Common myeloid progenitor, CD34-positive (primary cell): Measurements from ENCODE around the gene TMEM132A.

Source experiments
- CTCF ChIA-PET: fragments of 350-600 bp; sonication (Branson Sonifier 250); formaldehyde crosslinking; loops from one replicate; lab custom pipeline; 2021; ENCODE audit warnings: antibody characterized with exemption; lab: Charles Lee
- POLR2A ChIA-PET: fragments of 350-600 bp; sonication (Branson Sonifier 250); formaldehyde crosslinking; loops from one replicate; lab custom pipeline; 2021; ENCODE audit warnings: antibody characterized with exemption; lab: Charles Lee
- DNase-seq, 3 donors: peaks; one replicate each; pipeline versions ENCODE4 v3.0.0 to v3.0.0-alpha.2; 2013
- H3K27ac ChIP-seq, 2 experiments: 1 replicate in 1 of 2; 2 replicates in 1 of 2; pipeline ENCODE4 v1.7.0; 2013; ENCODE audit warnings: inconsistent platforms in 2 of 2, low read length in 2 of 2, mild to moderate bottlenecking in 2 of 2, low read depth in 1 of 2, moderate library complexity in 1 of 2; ENCODE audit not compliant: severe bottlenecking in 2 of 2, insufficient read depth in 1 of 2, poor library complexity in 1 of 2
- H3K27me3 ChIP-seq, 5 experiments: replicated peaks in 2 of 5; 1 replicate in 3 of 5; 2 replicates in 2 of 5; pipeline versions ENCODE4 v1.6.1 to v1.7.0; 2013; ENCODE audit warnings: low read length in 4 of 5, mild to moderate bottlenecking in 2 of 5, moderate library complexity in 2 of 5, inconsistent platforms in 1 of 5; ENCODE audit not compliant: insufficient read depth in 5 of 5, control insufficient read depth in 4 of 5
- H3K36me3 ChIP-seq, 4 experiments: 1 replicate in 2 of 4; 2 replicates in 2 of 4; pipeline versions ENCODE4 v1.6.1 to v1.7.0; 2013; ENCODE audit warnings: low read length in 3 of 4, control low read depth in 1 of 4, mild to moderate bottlenecking in 1 of 4; ENCODE audit not compliant: control insufficient read depth in 4 of 4, insufficient read depth in 4 of 4
- H3K4me1 ChIP-seq, 4 experiments: 1 replicate in 3 of 4; 2 replicates in 1 of 4; pipeline versions ENCODE4 v1.6.1 to v1.7.1; 2013; ENCODE audit warnings: low read length in 3 of 4, mild to moderate bottlenecking in 3 of 4, control low read depth in 1 of 4, inconsistent platforms in 1 of 4, moderate library complexity in 1 of 4; ENCODE audit not compliant: control insufficient read depth in 4 of 4, insufficient read depth in 4 of 4; ENCODE audit errors: control extremely low read depth in 1 of 4
- H3K4me3 ChIP-seq, 7 experiments: 1 replicate in 4 of 7; 2 replicates in 3 of 7; pipeline versions ENCODE4 v1.5.1 to v1.7.0; 2013; ENCODE audit warnings: mild to moderate bottlenecking in 7 of 7, low read length in 6 of 7, moderate library complexity in 6 of 7, inconsistent platforms in 2 of 7, low read depth in 2 of 7, control low read depth in 1 of 7; ENCODE audit not compliant: insufficient read depth in 4 of 7, control insufficient read depth in 1 of 7; ENCODE audit errors: extremely low read depth in 1 of 7
- H3K9me3 ChIP-seq, 5 experiments: 1 replicate in 4 of 5; 2 replicates in 1 of 5; pipeline versions ENCODE4 v1.6.1 to v1.7.1; 2013; ENCODE audit warnings: low read length in 4 of 5, mild to moderate bottlenecking in 2 of 5, inconsistent platforms in 1 of 5, low read depth in 1 of 5, moderate library complexity in 1 of 5; ENCODE audit not compliant: control insufficient read depth in 4 of 5, insufficient read depth in 2 of 5; ENCODE audit errors: control extremely low read depth in 1 of 5
- WGBS: methylation state at CpG from one replicate; pipeline ENCODE4 v1.1.5; 2013; ENCODE audit not compliant: insufficient coverage; 5-methylcytosine and 5-hydroxymethylcytosine counted together

The TMEM132A gene

DNA sequence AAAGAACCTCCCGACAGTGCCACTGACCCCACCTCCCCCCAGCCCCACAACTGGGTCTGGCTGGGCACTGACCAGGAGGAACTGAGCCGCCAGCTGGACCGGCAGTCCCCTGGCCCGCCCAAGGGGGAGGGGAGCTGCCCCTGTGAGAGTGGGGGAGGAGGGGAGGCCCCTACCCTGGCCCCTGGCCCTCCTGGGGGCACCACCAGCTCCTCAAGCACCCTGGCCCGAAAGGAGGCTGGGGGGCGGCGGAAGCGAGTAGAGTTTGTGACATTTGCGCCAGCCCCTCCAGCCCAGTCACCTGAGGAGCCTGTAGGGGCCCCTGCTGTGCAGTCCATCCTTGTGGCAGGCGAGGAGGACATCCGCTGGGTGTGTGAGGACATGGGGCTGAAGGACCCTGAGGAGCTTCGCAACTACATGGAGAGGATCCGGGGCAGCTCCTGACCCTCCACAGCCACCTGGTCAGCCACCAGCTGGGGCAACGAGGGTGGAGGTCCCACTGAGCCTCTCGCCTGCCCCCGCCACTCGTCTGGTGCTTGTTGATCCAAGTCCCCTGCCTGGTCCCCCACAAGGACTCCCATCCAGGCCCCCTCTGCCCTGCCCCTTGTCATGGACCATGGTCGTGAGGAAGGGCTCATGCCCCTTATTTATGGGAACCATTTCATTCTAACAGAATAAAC lies 12.3 kb downstream of the TMEM132A start:
- H3K9me3 ChIP-seq = peaks cover 0 to 2% (median 0%) of the 10 kb centered on the region in 5 experiments
- H3K27me3 ChIP-seq = peaks cover 0 to 10% (median 2%) of the 10 kb centered on the region in 5 experiments
- WGBS = 95% methylated on average over 11 of the region's 18 CpGs
- CTCF ChIA-PET = interaction anchor here (1.2 kb wide), 1 partner anchor 21 kb away, joined by 3 read pairs; no protein-coding TSS in a partner anchor
- no peak for DNase-seq
- H3K4me3 ChIP-seq = no peak overlapping the region
- H3K4me1 ChIP-seq = no peaks in the 10 kb centered on the region
- POLR2A ChIA-PET = no interaction called here
- H3K27ac ChIP-seq = no peak overlapping the region
- no peaks in the 10 kb centered on the region for H3K36me3 ChIP-seq

DNA sequence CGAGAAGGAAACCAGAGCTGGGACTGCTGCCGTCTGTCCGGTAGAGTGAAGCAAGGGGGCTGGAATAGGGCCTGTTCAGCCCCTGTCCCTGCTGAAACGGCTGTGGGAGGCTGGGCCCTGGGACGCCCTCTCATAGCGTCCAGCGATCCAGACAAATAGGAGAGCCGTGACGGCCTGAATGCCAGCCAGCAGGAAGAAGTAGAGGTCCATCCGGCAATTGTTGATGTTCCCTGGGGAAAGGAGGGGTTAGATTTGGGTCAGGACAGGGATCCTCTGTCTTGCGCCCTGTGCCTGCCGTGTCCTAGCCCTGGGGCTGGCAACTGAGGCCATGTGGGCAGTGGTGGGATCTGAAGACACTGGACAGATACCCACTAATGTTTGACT lies 12.9 kb downstream of the TMEM132A start:
- Histone ChIP-seq H3K4me3 (no peak overlapping the region), H3K36me3 (no peaks in the 10 kb centered on the region), H3K4me1 (no peaks in the 10 kb centered on the region), H3K27me3 (peaks cover 0 to 10% (median 2%) of the 10 kb centered on the region in 5 experiments), H3K27ac (no peak overlapping the region), H3K9me3 (peaks cover 0 to 2% (median 0%) of the 10 kb centered on the region in 5 experiments)
- CTCF ChIA-PET = interaction anchor here (1.2 kb wide), 1 partner anchor 21 kb away, joined by 3 read pairs; no protein-coding TSS in a partner anchor
- WGBS = 94% methylated on average over 12 of the region's 12 CpGs
- POLR2A ChIA-PET = no interaction called here
- DNase-seq = no peak

DNA sequence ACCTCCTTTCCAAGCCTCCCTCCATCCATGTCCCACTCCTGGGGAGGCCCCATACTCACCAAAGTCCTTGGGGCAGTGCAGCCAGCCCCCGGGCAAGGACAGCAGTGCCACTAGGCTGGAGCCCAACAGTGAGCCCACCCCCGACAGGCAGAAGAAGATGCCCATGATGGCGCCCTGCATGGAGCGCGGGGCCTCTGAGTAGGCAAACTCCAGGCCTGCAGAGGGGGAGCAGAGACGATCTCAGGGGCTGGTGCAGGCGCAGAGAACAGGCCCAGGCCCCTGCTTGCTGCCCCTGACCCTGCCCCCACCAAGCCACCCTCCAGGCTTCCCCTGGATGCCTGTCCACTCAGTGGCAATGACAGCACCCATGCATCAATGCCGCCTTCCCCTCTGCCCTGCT lies 13.6 kb downstream of the TMEM132A start:
- 100% methylated on average over 7 of the region's 8 CpGs for WGBS
- H3K9me3 ChIP-seq = peaks cover 0 to 2% (median 0%) of the 10 kb centered on the region in 5 experiments
- DNase-seq = no peak
- ChIA-PET CTCF (no interaction called here), POLR2A (no interaction called here)
- H3K4me1 ChIP-seq = no peaks in the 10 kb centered on the region
- H3K36me3 ChIP-seq = no peaks in the 10 kb centered on the region
- H3K27ac ChIP-seq = no peak overlapping the region
- peaks cover 0 to 10% (median 2%) of the 10 kb centered on the region in 5 experiments for H3K27me3 ChIP-seq
- H3K4me3 ChIP-seq = no peak overlapping the region

DNA sequence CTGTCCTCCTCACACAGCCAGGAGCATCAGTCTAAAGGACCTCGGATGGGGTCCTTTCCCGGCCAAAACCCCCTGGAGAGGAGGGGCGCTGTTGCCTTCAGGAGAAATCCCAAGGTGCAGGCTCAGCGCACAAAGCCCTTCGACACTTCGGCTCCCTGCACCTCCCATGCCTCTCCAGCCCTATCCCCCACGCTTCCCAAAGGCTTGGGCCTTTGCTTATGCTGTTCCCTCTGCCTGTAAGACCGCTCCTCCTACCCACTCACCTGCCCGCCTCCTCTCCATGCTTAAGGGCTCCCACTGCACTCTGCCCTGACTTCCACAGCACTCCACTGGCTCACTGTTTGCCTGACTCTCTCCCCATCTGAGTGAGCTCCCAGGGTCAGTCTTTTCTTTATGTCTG lies 14.2 kb downstream of the TMEM132A start:
- no peak overlapping the region for H3K4me3 ChIP-seq
- H3K27ac ChIP-seq = no peak overlapping the region
- 99% methylated on average over 9 of the region's 9 CpGs for WGBS
- no peaks in the 10 kb centered on the region for H3K36me3 ChIP-seq
- no peaks in the 10 kb centered on the region for H3K4me1 ChIP-seq
- H3K27me3 ChIP-seq = peaks cover 0 to 10% (median 2%) of the 10 kb centered on the region in 5 experiments
- ChIA-PET CTCF (no interaction called here), POLR2A (no interaction called here)
- peaks cover 0 to 2% (median 0%) of the 10 kb centered on the region in 5 experiments for H3K9me3 ChIP-seq
- DNase-seq = no peak

DNA sequence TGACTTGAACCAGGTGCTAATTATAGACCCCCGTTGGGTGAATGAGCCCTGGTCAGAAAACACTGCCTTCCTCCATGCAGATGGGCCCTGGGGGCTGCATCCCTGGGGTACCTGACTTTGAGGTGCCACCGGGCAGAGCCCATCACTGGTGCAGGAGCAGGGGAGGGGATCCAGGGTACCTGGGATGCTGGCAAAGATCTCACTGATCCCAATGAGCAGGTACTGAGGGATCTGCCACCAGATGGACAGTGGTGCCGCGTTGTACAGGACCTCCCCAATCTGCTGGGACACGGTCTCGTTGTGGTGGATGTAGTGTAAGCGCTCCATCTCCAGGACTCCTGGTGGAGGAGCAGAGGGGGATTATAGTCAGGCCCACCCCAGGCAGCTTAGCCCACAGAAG lies 15.0 kb downstream of the TMEM132A start:
- CTCF ChIA-PET = interaction anchor here (2.1 kb wide), 1 partner anchor 10 kb away, joined by 6 read pairs; no protein-coding TSS in a partner anchor
- Histone ChIP-seq H3K27ac (no peak overlapping the region), H3K9me3 (peaks cover 0 to 2% (median 0%) of the 10 kb centered on the region in 5 experiments), H3K36me3 (no peaks in the 10 kb centered on the region), H3K4me1 (no peaks in the 10 kb centered on the region), H3K4me3 (no peak overlapping the region), H3K27me3 (peaks cover 0 to 11% (median 2%) of the 10 kb centered on the region in 5 experiments)
- DNase-seq = no peak
- WGBS = 96% methylated on average over 5 of the region's 7 CpGs
- POLR2A ChIA-PET = no interaction called here

DNA sequence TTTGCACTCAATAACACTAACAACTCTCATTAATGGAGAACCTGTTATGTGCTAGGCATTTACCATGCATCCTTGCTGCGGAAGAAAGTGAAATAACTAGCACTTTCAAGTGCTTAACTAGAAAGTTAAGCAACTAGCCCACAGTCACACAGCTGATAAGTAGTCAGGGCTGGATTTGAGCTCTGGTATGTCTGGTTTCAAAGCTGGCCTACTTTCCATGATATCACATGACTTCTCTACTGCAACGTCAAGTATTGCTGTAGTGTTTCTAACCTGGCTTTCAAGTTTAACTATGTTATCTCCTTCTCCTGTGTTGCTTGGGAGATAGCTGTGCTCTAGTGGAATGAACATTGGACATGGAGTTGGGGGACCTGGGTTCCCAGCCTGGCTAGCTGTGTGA lies 15.6 kb downstream of the TMEM132A start:
- ChIA-PET CTCF (interaction anchor here (0.9 to 2.1 kb wide), 5 partner anchors 10 to 74 kb away, joined by 3 to 12 read pairs (median 4); no protein-coding TSS in a partner anchor), POLR2A (no interaction called here)

More for the DNA sequence above, 15.6 kb downstream of the TMEM132A start:
- no peaks in the 10 kb centered on the region for H3K4me1 ChIP-seq
- H3K27me3 ChIP-seq = peaks cover 0 to 11% (median 5%) of the 10 kb centered on the region in 5 experiments
- no peak for DNase-seq
- H3K36me3 ChIP-seq = no peaks in the 10 kb centered on the region
- peaks cover 0 to 2% (median 0%) of the 10 kb centered on the region in 5 experiments for H3K9me3 ChIP-seq
- no peak overlapping the region for H3K27ac ChIP-seq
- WGBS = 100% methylated on average over 1 of the region's 2 CpGs
- H3K4me3 ChIP-seq = no peak overlapping the region
